ENCODE data around the gene ACTN1. TPM values are rescaled to one million over a fixed set of nuclear protein-coding genes. Genes with fewer than 3 reads are reported as not detected.

ACTN1 gene
- total RNA-seq, 1 donor from 2014 or later, result 130 TPM

DNA sequence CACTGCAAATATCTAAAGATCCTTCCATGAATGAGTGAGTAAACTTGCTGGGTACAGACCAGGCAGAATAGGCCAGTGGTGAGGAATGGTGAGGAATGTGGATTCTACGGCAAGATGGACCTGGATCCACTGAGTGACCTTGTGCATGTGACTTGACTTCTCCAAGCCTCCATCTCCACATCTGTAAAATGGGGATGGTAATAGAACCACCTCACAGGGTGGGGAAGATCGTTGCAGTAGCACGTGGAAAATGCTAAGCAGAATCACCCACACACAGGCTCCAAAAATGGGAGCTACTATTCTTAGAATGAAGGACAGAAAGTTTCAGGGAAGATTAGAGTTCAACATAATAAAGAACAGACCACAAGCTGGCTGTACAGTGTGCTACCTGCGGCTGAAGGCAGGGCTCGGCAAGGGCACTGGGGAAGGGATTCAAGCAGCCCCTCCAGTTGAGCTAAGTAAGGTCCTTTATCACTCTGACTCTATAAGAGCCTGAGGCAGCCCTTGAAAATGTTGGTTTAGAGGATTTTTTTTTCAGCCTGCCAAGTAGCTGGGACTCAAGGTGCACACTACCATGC lies 47.5 kb downstream of the ACTN1 start:
- TF ChIP-seq, protein P1, sequence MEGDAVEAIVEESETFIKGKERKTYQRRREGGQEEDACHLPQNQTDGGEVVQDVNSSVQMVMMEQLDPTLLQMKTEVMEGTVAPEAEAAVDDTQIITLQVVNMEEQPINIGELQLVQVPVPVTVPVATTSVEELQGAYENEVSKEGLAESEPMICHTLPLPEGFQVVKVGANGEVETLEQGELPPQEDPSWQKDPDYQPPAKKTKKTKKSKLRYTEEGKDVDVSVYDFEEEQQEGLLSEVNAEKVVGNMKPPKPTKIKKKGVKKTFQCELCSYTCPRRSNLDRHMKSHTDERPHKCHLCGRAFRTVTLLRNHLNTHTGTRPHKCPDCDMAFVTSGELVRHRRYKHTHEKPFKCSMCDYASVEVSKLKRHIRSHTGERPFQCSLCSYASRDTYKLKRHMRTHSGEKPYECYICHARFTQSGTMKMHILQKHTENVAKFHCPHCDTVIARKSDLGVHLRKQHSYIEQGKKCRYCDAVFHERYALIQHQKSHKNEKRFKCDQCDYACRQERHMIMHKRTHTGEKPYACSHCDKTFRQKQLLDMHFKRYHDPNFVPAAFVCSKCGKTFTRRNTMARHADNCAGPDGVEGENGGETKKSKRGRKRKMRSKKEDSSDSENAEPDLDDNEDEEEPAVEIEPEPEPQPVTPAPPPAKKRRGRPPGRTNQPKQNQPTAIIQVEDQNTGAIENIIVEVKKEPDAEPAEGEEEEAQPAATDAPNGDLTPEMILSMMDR (IDR thresholded peaks at IDR 0.05; ENCODE audit: unreplicated experiment), result no peak
- Mint-ChIP-seq H3K9me3 (ENCODE audit: unreplicated experiment) (no peaks in the 10 kb centered on the region), H3K27me3 (ENCODE audit: unreplicated experiment) (peaks cover 9% of the 10 kb centered on the region), H3K36me3 (ENCODE audit: low read depth, unreplicated experiment) (peaks cover 6% of the 10 kb centered on the region), H3K4me1 (ENCODE audit: unreplicated experiment) (peaks cover 26% of the 10 kb centered on the region), H3K4me3 (ENCODE audit: unreplicated experiment) (no peak overlapping the region), H3K27ac (ENCODE audit: unreplicated experiment) (no peak overlapping the region)
- DNase-seq (ENCODE audit: low spot score), result no peak

- H3K27ac Mint-ChIP-seq (ENCODE audit: unreplicated experiment), result peak overlapping the region; percentile 64
- H3K36me3 Mint-ChIP-seq (ENCODE audit: low read depth, unreplicated experiment), result peaks cover 8% of the 10 kb centered on the region
- no peak for DNase-seq (ENCODE audit: low spot score)
- no peaks in the 10 kb centered on the region for H3K9me3 Mint-ChIP-seq (ENCODE audit: unreplicated experiment)
- TF ChIP-seq, protein P1 (IDR thresholded peaks at IDR 0.05; ENCODE audit: unreplicated experiment), result no peak
- peaks cover 21% of the 10 kb centered on the region for H3K4me1 Mint-ChIP-seq (ENCODE audit: unreplicated experiment)
- peaks cover 9% of the 10 kb centered on the region for H3K27me3 Mint-ChIP-seq (ENCODE audit: unreplicated experiment)
- no peak overlapping the region for H3K4me3 Mint-ChIP-seq (ENCODE audit: unreplicated experiment)
Observed at GRCh38 chr14:68931063-68931462, 48.0 kb downstream of the ACTN1 start.

DNA sequence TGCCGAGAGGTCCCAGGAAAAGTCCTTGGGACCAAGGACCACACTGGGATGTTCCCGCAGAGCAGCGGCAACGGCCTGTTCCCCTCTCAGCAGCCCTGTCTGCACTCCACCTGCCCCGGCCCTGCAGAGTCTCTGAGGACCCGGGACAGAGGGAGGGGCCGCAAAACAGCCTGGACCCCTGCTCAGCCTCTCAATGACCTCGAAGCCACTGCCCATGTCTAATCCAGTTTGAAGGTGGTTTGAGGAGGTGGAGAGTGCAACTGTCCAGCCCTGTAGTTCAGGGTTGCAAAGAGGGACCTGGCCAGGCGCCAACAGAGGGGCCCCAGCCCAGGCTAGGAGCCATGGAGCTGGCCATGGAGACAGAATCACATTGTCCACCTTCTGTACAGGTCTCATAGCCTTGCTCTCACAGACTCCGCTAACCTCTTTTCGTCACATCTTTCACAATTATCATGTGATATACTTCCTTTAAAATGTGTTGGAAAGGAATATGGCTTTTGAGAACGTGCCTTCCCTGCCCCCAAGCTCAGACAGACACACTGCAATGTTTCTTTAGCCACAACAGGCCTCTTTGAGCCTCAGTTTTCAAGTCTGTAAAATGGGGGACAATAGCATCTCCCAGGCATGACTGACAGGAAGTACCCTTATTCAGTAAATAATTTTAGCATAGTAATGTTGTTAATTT lies 49.3 kb downstream of the ACTN1 start:
- Mint-ChIP-seq H3K4me1 (ENCODE audit: unreplicated experiment) (peaks cover 17% of the 10 kb centered on the region), H3K27me3 (ENCODE audit: unreplicated experiment) (peaks cover 9% of the 10 kb centered on the region), H3K9me3 (ENCODE audit: unreplicated experiment) (no peaks in the 10 kb centered on the region), H3K4me3 (ENCODE audit: unreplicated experiment) (peak overlapping the region; percentile 42), H3K36me3 (ENCODE audit: low read depth, unreplicated experiment) (peaks cover 11% of the 10 kb centered on the region), H3K27ac (ENCODE audit: unreplicated experiment) (no peak overlapping the region)
- TF ChIP-seq, protein P1 (IDR thresholded peaks at IDR 0.05; ENCODE audit: unreplicated experiment), result no peak
- DNase-seq (ENCODE audit: low spot score), result no peak

DNA sequence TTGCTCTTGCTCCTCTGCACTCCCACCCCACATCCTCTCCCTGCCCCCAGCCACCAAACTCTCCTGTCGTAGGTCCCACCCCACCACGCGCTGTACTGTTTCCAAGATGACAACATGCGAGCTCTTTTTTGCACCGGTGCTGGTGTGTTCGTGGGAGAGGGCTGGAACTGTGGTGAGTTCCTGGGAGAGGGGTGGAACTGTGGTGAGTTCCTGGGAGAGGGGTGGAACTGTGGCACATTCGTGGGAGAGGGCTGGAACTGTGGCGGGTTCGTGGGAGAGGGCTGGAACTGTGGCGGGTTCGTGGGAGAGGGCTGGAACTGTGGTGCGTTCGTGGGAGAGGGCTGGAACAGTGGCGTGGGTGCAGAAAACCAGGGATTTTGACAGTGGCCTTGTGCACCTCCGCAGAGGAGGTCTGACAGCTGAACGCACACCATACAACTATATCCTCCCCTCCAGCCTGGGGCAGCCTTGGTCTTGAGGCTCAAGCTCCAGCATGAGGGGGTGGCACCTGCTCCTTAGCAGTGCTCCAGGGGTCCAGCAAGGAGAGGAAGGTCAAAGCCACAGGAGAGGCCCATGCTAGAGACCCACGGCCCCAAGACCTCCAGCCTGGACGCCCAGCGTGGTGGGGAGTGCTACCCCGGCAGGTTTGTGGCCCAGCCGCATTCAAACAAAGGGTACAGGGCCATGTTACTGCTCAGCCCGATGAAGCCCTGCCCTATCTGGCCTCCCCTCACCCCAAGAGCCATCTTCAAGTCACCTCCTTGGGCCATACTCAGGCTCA lies 50.1 kb downstream of the ACTN1 start:
- H3K36me3 Mint-ChIP-seq (ENCODE audit: low read depth, unreplicated experiment), result peaks cover 19% of the 10 kb centered on the region
- no peaks in the 10 kb centered on the region for H3K9me3 Mint-ChIP-seq (ENCODE audit: unreplicated experiment)
- TF ChIP-seq, protein P1 (IDR thresholded peaks at IDR 0.05; ENCODE audit: unreplicated experiment), result no peak
- H3K27me3 Mint-ChIP-seq (ENCODE audit: unreplicated experiment), result peaks cover 9% of the 10 kb centered on the region
- H3K4me1 Mint-ChIP-seq (ENCODE audit: unreplicated experiment), result peaks cover 17% of the 10 kb centered on the region
- DNase-seq (ENCODE audit: low spot score), result no peak
- H3K4me3 Mint-ChIP-seq (ENCODE audit: unreplicated experiment), result peak overlapping the region; percentile 5
- peak overlapping the region; percentile 77 for H3K27ac Mint-ChIP-seq (ENCODE audit: unreplicated experiment)
